ENCODE results near the gene UBAC2. TPM values are rescaled to one million over a fixed set of nuclear protein-coding genes. Genes with fewer than 3 reads are reported as not detected.

The UBAC2 gene
- polyA plus RNA-seq, 1 experiment, result 71.4 TPM

DNA sequence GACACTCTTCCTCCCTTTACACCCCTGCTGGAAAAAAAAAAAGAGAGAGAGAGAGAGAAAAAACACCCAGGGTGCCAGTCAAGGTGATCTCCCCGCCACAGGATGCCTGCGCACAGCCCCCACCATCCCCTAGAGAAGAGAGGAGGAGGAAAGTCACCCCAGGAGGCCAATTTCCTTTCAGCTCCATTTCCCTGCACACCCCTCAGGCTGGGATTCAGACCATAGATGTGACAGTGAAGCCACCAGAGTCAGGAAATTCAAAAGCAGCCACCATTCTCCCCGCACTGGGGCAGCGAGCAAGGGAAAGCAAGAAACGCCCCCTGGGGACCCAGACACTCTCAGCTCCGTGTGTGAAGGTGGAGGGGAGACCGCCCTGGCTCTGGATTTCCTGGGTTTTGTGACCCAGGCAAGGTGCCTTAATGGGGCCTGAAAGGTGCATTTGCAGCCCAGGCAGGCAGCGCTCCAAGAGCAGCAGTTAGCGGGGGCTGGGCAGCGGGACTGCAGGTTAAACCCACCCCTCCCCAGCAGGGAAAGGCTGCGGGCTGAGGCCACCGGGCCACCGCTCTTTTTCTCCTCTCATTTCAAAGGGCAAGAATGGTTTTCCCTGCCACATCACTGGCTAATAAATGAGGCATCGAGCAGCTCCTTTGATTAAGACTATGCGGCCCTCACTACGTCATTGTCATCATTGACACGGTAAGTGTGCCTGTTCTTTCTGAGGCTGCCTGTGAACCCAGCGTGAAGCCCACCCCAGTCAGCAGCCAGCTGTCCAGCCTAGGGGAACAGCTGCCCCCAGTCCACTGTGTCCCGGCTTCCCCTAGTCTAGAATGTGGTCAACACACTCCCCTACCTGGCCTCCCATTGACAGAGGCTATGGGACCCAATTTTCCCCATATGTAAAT is 216.8 kb downstream of the UBAC2 start:
- ChIA-PET POLR2A (no interaction called here), CTCF (interaction anchor here (4.6 kb wide), 1 partner anchor 19 kb away, joined by 23 read pairs; no protein-coding TSS in a partner anchor)
- H3K4me3 ChIP-seq (ENCODE audit: low read depth, low read length), result no peak overlapping the region
- H3K9me3 ChIP-seq (ENCODE audit: control insufficient read depth, insufficient read depth, low read length), result peaks cover 4% of the 10 kb centered on the region; the same call in 1 of the 2 replicates
- TF ChIP-seq, protein P1, sequence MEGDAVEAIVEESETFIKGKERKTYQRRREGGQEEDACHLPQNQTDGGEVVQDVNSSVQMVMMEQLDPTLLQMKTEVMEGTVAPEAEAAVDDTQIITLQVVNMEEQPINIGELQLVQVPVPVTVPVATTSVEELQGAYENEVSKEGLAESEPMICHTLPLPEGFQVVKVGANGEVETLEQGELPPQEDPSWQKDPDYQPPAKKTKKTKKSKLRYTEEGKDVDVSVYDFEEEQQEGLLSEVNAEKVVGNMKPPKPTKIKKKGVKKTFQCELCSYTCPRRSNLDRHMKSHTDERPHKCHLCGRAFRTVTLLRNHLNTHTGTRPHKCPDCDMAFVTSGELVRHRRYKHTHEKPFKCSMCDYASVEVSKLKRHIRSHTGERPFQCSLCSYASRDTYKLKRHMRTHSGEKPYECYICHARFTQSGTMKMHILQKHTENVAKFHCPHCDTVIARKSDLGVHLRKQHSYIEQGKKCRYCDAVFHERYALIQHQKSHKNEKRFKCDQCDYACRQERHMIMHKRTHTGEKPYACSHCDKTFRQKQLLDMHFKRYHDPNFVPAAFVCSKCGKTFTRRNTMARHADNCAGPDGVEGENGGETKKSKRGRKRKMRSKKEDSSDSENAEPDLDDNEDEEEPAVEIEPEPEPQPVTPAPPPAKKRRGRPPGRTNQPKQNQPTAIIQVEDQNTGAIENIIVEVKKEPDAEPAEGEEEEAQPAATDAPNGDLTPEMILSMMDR (IDR thresholded peaks at IDR 0.05; ENCODE audit: low read depth, low read length), result no peak
- DNase-seq (ENCODE audit: low read depth, low spot score), result no peak
- peaks cover 30% of the 10 kb centered on the region for H3K27me3 ChIP-seq (ENCODE audit: control insufficient read depth, insufficient read depth, low read length)
- no peak overlapping the region for H3K27ac ChIP-seq (ENCODE audit: low read depth, low read length)

DNA sequence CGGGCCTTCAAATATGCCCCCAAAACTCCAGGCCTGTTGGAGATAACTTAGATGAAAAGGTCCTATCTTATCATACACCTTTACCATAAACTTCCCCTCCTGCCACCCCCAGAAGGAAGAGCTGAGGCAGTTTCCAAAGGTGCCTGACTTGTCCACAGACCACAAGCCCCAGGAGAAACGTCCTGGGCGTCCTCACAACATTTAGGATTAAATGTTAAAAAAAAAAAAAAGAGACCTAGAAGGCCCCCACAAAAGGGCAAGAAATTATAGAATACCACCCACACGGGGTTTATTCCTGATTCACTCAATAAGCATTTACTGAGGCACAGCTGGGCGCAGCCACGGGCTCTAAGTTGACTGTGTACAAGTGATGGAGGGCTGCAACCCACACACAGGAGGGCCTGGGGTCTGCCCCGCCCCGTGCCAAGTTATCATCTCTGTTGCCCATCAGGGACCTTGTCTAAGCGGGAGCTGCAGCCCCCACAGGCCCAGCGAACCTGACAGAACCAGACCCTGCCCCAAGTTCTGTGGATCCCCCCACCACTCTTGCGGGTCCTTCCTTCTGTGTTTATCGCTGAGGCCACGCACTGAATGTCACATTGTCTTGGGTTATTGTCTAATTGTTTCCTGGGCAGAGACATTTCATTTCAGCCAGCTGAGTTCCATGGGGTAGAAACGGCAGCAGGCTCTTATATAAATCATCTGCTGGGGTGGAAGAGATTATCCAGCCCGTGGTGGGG is 217.6 kb downstream of the UBAC2 start:
- Histone ChIP-seq H3K9me3 (ENCODE audit: control insufficient read depth, insufficient read depth, low read length) (peaks cover 4% of the 10 kb centered on the region; the same call in 1 of the 2 replicates), H3K27me3 (ENCODE audit: control insufficient read depth, insufficient read depth, low read length) (peaks cover 30% of the 10 kb centered on the region), H3K4me3 (ENCODE audit: low read depth, low read length) (no peak overlapping the region), H3K27ac (ENCODE audit: low read depth, low read length) (no peak overlapping the region)
- no peak for DNase-seq (ENCODE audit: low read depth, low spot score)
- TF ChIP-seq, protein P1 (IDR thresholded peaks at IDR 0.05; ENCODE audit: low read depth, low read length), result no peak
- ChIA-PET POLR2A (no interaction called here), CTCF (interaction anchor here (4.6 kb wide), 1 partner anchor 18 kb away, joined by 23 read pairs; no protein-coding TSS in a partner anchor)

DNA sequence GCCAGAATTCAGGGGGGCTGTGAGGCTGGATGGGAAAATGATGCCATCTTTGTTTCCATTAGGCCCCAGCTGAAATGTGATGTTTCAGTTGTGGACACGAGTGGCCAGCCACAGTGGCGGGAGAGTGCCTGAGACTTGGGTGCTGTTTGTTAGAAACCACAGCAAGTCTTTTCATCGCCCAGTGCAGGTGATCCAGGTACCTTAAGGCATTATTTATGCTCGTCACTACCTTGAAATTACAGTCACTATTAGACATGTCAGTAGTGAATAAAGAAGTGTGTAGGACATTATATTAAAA is 218.1 kb downstream of the UBAC2 start:
- peaks cover 30% of the 10 kb centered on the region for H3K27me3 ChIP-seq (ENCODE audit: control insufficient read depth, insufficient read depth, low read length)
- H3K4me3 ChIP-seq (ENCODE audit: low read depth, low read length), result no peak overlapping the region
- TF ChIP-seq, protein P1 (IDR thresholded peaks at IDR 0.05; ENCODE audit: low read depth, low read length), result no peak
- ChIA-PET CTCF (interaction anchor here (4.6 kb wide), 1 partner anchor 18 kb away, joined by 23 read pairs; no protein-coding TSS in a partner anchor), POLR2A (no interaction called here)
- DNase-seq (ENCODE audit: low read depth, low spot score), result no peak
- H3K27ac ChIP-seq (ENCODE audit: low read depth, low read length), result no peak overlapping the region
- H3K9me3 ChIP-seq (ENCODE audit: control insufficient read depth, insufficient read depth, low read length), result peaks cover 4% of the 10 kb centered on the region; the same call in 1 of the 2 replicates

DNA sequence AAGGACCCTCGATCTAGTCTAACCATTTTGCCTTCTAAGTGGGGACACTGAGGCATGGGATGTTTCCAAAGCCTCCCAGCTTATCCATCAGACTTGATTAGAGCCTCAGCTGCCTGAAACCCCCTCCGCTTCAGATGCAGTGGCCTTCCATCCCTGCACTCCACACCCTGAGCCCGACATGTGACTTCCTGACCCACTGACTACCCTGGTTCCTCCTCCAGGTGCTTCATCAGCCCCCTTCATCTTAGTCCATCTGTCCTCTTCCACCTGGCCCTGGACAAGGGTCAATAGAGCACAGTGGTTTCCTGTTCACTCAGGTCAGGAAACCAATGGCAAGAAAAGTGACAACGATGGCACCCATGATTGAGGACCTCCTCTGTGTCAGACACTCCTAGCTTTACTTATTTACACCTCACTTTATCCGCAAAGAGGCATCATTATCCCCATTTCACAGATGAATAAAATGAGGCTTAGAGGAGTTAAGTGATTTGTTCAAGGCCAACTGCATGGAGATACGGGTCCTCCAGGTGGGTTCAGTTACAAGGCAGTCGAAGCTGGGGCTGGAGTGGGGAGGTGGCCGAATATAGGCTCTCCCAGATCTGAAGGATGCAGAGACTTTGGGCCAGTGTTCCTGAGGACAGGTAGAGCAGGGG is 219.1 kb downstream of the UBAC2 start:
- H3K27me3 ChIP-seq (ENCODE audit: control insufficient read depth, insufficient read depth, low read length), result peaks cover 30% of the 10 kb centered on the region
- POLR2A ChIA-PET, result no interaction called here
- CTCF ChIA-PET, result interaction anchor here (4.6 kb wide), 1 partner anchor 17 kb away, joined by 23 read pairs; no protein-coding TSS in a partner anchor
- TF ChIP-seq, protein P1 (IDR thresholded peaks at IDR 0.05; ENCODE audit: low read depth, low read length), result no peak
- H3K4me3 ChIP-seq (ENCODE audit: low read depth, low read length), result no peak overlapping the region
- DNase-seq (ENCODE audit: low read depth, low spot score), result no peak
- H3K27ac ChIP-seq (ENCODE audit: low read depth, low read length), result no peak overlapping the region
- H3K9me3 ChIP-seq (ENCODE audit: control insufficient read depth, insufficient read depth, low read length), result peaks cover 4% of the 10 kb centered on the region; the same call in 1 of the 2 replicates

Measured in AG04450 (cell line).